ENCODE results near the gene HPSE. TPM values are rescaled to one million over a fixed set of nuclear protein-coding genes. Genes with fewer than 3 reads are reported as not detected.

HPSE gene
- total and polyA plus RNA-seq, 2 of the 8 experiments (the other 6 are each of a cell fraction or from before 2014, with no cell fraction given), result 1.5 to 5.0 TPM

GRCh38 chr4:83334425-83335241, at the start of gene HPSE (continued):
- TF ChIP-seq SUZ12 (IDR thresholded peaks at IDR 0.05; ENCODE audit: low read length) (peak; percentile 44; the same call in 1 of the 2 replicates), CBX5 (IDR thresholded peaks at IDR 0.05; ENCODE audit: low read depth, low read length) (no peak), RBBP5 (IDR thresholded peaks at IDR 0.05; ENCODE audit: borderline replicate concordance, low read depth, low read length) (peak; percentile 93; the same call in 1 of the 2 replicates), RNF2 (IDR thresholded peaks at IDR 0.05; ENCODE audit: borderline replicate concordance, low read depth, low read length, missing control alignments, poor library complexity, severe bottlenecking) (peak; percentile 45), TAF1 (IDR thresholded peaks at IDR 0.05; ENCODE audit: low read depth, low read length) (0 out of 2 replicates have a peak, but pooled peaks have one; percentile 24), CEBPB (IDR thresholded peaks at IDR 0.05; ENCODE audit: low read depth, low read length) (no peak), RXRA (IDR thresholded peaks at IDR 0.05; ENCODE audit: insufficient read depth, low read depth, low read length) (no peak), SIN3A (conservative IDR thresholded peaks at IDR 0.05 in 1 of 2, IDR thresholded peaks at IDR 0.05 in 1 of 2; ENCODE audit: low read depth in 1 of 2, low read length in 2 of 2) (0 out of 4 replicates have a peak, but pooled peaks of 1 of the 2 experiments have one; percentile 42), ASH2L (IDR thresholded peaks at IDR 0.05; ENCODE audit: low read length) (peak; percentile 96)
